ENCODE results near the gene ZNF598. TPM values are rescaled to one million over a fixed set of nuclear protein-coding genes. Genes with fewer than 3 reads are reported as not detected.
A peak's percentile ranks its signal among the peaks of the same experiment; 100 is the strongest.

ZNF598 gene
- total and polyA plus RNA-seq, 2 of the 13 experiments (the other 11 are each of a cell fraction or from before 2014, with no cell fraction given): 13.5 to 14.2 TPM

GRCh38 chr16:1960665-1961630 lies 48.7 kb downstream of the ZNF598 start (continued):
- TF ChIP-seq MLLT10 (CRISPR knock-in tag; IDR thresholded peaks at IDR 0.05) (no peak), KLF12 (CRISPR knock-in tag; IDR thresholded peaks at IDR 0.05; ENCODE audit: borderline replicate concordance) (no peak), REL (CRISPR knock-in tag; conservative IDR thresholded peaks at IDR 0.05) (0 out of 2 replicates have a peak, but pooled peaks have one; percentile 51), NR3C1 (CRISPR knock-in tag; IDR thresholded peaks at IDR 0.05) (no peak), RBM22 (optimal IDR thresholded peaks at IDR 0.05; ENCODE audit: low read length) (peak; percentile 99), YEATS2 (CRISPR knock-in tag; IDR thresholded peaks at IDR 0.05; ENCODE audit: borderline replicate concordance) (0 out of 2 replicates have a peak, but pooled peaks have one; percentile 6), SP140L (CRISPR knock-in tag; IDR thresholded peaks at IDR 0.05; ENCODE audit: borderline replicate concordance) (no peak), PHF5A (CRISPR knock-in tag; IDR thresholded peaks at IDR 0.05; ENCODE audit: low read depth, unreplicated experiment) (peak; percentile 8), ZFAT (CRISPR knock-in tag; conservative IDR thresholded peaks at IDR 0.05) (no peak), PLRG1 (conservative IDR thresholded peaks at IDR 0.05) (no peak), ZNF629 (CRISPR knock-in tag; conservative IDR thresholded peaks at IDR 0.05) (no peak), SMAD9 (CRISPR knock-in tag; IDR thresholded peaks at IDR 0.05) (no peak), PCBP1 (IDR thresholded peaks at IDR 0.05; ENCODE audit: borderline replicate concordance, low read depth, low read length) (no peak), ZNF773 (CRISPR knock-in tag; IDR thresholded peaks at IDR 0.05; ENCODE audit: borderline replicate concordance) (no peak), ZNF124 (CRISPR knock-in tag; IDR thresholded peaks at IDR 0.05) (0 out of 2 replicates have a peak, but pooled peaks have one; percentile 5), NFATC3 (CRISPR knock-in tag; IDR thresholded peaks at IDR 0.05) (no peak), ZNF24 (IDR thresholded peaks at IDR 0.05) (no peak), ZNF160 (CRISPR knock-in tag; IDR thresholded peaks at IDR 0.05) (no peak), PAX8 (CRISPR knock-in tag; IDR thresholded peaks at IDR 0.05; ENCODE audit: borderline replicate concordance) (no peak), FIP1L1 (IDR thresholded peaks at IDR 0.05; ENCODE audit: borderline replicate concordance, insufficient read depth, low read depth, low read length) (0 out of 2 replicates have a peak, but pooled peaks have one; percentile 38), HES4 (CRISPR knock-in tag; IDR thresholded peaks at IDR 0.05; ENCODE audit: borderline replicate concordance) (no peak), TOPORS (CRISPR knock-in tag; IDR thresholded peaks at IDR 0.05) (0 out of 2 replicates have a peak, but pooled peaks have one; percentile 10), ZNF430 (CRISPR knock-in tag; IDR thresholded peaks at IDR 0.05) (no peak), KDM5B (CRISPR knock-in tag; IDR thresholded peaks at IDR 0.05; ENCODE audit: borderline replicate concordance) (no peak), ZNF44 (CRISPR knock-in tag; IDR thresholded peaks at IDR 0.05) (no peak), SETDB1 (CRISPR knock-in tag; IDR thresholded peaks at IDR 0.05; ENCODE audit: borderline replicate concordance) (no peak), SIX4 (CRISPR knock-in tag; IDR thresholded peaks at IDR 0.05) (no peak), ZNF33A (CRISPR knock-in tag; IDR thresholded peaks at IDR 0.05; ENCODE audit: borderline replicate concordance) (no peak), ZNF552 (CRISPR knock-in tag; IDR thresholded peaks at IDR 0.05; ENCODE audit: borderline replicate concordance) (no peak), IKZF4 (CRISPR knock-in tag; IDR thresholded peaks at IDR 0.05; ENCODE audit: borderline replicate concordance, low read depth, not compliant biosample characterization) (no peak)
- TF ChIP-seq, protein P1, sequence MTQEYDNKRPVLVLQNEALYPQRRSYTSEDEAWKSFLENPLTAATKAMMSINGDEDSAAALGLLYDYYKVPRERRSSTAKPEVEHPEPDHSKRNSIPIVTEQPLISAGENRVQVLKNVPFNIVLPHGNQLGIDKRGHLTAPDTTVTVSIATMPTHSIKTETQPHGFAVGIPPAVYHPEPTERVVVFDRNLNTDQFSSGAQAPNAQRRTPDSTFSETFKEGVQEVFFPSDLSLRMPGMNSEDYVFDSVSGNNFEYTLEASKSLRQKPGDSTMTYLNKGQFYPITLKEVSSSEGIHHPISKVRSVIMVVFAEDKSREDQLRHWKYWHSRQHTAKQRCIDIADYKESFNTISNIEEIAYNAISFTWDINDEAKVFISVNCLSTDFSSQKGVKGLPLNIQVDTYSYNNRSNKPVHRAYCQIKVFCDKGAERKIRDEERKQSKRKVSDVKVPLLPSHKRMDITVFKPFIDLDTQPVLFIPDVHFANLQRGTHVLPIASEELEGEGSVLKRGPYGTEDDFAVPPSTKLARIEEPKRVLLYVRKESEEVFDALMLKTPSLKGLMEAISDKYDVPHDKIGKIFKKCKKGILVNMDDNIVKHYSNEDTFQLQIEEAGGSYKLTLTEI (CRISPR knock-in tag; conservative IDR thresholded peaks at IDR 0.05): no peak

Data from HepG2 (cell line).